Measurements from ENCODE around the gene CRACR2B. TPM values are rescaled to one million over a fixed set of nuclear protein-coding genes. Genes with fewer than 3 reads are reported as not detected.

CRACR2B gene
- 0.43 and 2.4 TPM in 2 replicates for total RNA-seq

DNA sequence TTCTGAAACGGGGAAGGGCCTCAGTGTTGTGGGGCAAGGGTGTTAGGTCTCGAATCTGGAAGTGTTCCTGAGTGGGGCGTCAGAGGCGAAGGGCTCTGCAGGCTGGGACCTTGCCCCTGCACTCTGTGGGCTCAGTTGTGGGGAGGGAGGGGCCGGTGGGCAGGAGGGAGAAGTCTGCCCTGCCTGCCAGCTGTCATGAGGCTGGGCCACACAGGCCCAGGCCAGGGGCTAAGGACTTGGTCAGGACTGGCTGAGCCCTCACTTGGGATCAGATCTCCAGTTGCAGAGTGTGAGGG, at the start of gene CRACR2B:
Gene CRACR2B (plus strand): TSS at position 23 of the 296 bp plus-strand sequence. CDS start 689 bp downstream, outside the sequence.

DNA sequence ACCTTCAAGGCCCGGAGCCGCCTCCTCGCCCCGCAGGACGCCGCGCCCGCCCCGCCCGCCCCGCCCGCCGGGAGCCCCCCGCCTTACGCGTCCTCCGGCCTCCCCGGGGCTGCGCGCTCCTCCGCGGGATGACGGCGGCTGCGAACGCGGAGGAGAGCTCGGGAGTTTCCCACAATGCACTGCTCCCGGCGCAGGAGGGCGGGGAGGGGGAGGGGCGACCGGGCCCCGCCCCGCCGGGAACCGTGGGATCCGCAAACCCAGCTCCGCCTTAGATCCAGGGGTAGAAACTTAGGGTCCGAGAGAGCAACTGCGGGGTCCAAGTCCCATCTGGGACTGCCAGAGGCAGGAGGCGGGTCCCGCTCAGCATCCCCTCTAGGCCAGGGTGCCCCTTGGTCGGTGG, 37.8 kb upstream of the CRACR2B start, which contains the start of gene CEND1:
Gene CEND1 (minus strand): TSS at position 148 of the 400 bp plus-strand sequence. CDS start 1,514 bp downstream, outside the sequence.

DNA sequence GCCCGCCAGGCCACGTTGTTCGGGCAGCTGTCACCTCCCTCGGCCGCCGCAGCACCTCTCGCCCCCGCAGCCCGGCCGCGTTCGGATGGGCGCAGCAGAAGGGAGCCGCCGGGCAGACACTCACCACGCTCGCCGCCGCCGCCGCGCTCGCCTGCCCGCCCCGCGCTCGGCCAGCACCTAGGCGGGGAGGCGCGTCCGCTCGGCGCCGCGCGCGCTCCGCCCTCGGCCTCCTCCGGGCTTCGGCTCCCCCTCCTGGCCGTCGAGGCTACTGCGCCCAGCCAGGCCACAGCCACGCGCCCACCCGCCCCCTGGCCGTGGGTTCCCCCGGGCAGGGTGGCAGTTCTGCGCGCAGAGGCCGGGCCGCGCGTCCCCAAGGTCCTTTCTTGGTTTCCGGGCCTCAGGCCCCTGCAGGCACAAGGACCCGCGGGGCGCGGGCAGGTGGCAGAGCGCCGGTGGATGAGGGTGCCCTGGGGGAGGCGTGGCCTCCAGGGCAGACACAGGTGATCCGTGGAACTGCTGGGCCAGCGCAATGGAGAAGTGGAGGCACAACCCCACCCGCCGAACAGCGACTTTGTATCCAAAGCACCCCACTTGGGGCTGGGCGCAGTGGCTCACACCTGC, 29.5 kb upstream of the CRACR2B start, which contains the start of gene SLC25A22:
Gene SLC25A22 (minus strand): TSS at position 189 of the 621 bp plus-strand sequence. CDS start 3,275 bp downstream, outside the sequence.

DNA sequence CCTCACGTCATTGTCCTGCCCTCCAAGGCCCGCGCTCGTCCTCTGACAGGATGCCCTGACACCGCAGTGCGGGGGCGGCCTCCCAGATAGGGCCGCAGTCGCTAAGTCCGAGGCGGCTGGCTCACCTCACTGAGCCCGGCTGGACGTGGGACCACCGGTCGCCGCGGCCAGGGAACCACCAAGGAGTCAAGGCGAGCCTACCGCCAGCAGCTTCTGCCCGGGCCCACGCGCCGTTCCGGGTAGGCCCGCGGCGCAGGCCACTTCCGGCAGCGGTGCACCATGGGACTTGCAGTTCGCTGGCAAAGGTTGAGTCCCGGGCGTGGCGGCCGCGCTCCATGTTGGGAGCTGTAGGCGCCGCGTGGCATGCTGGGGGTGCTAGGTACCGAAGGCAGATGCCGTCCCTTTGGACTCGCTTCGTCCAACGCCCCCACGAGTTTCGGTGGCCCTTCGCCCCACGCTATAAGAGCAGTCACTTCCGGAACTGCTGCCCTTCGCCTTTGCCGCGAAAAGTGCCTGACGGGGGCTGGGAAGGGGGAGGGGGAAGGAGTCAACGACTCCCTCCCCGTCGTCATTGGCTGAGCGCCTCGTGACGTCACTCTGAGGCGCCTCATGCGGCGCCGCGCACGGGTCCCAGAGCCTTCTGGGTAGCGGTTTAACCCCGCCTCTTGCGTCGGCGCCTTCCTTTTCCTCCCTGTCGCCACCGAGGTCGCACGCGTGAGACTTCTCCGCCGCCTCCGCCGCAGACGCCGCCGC, 18.3 kb upstream of the CRACR2B start, which contains the start of gene RPLP2:
Gene RPLP2 (plus strand): TSS at position 681 of the 753 bp plus-strand sequence. CDS start 268 bp downstream, outside the sequence.

DNA sequence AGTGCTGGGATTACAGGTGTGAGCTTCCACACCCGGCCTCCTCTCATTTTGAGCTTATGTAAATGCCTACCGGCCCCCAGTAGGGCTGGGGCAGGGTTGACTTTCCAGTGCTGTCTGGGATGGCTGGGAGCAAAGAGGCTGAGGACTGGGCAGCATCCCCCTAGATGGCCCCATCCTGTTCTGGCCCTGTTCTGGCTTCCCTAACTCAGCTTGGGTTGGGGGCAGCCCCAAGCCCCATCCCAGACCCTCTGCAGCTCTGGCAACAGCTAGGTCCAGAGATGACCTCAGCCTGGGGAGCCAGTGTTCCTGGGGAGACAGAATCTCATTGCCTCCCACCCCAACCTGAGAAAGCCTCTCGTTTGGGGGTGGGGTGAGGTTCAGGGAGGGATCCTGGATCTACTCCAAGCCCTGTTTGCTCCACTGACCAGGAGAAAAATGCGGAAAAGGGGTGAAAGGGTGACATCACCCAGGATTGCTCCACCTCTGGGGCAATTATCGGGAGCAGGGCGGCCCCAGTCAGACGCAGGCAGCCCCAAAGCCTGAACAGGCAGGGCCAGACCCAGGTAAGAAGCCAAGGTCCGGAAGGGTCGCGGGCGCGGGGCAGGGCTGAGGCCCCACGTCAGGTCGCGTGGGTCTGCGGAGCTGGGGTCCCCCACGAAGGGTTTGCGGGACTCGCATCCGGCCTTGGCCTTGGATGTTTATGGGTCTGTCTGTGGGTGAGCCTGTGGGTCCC, 9.2 kb upstream of the CRACR2B start, which contains the start of gene PNPLA2:
Gene PNPLA2 (plus strand): TSS at position 519 of the 733 bp plus-strand sequence. CDS start 805 bp downstream, outside the sequence.

DNA sequence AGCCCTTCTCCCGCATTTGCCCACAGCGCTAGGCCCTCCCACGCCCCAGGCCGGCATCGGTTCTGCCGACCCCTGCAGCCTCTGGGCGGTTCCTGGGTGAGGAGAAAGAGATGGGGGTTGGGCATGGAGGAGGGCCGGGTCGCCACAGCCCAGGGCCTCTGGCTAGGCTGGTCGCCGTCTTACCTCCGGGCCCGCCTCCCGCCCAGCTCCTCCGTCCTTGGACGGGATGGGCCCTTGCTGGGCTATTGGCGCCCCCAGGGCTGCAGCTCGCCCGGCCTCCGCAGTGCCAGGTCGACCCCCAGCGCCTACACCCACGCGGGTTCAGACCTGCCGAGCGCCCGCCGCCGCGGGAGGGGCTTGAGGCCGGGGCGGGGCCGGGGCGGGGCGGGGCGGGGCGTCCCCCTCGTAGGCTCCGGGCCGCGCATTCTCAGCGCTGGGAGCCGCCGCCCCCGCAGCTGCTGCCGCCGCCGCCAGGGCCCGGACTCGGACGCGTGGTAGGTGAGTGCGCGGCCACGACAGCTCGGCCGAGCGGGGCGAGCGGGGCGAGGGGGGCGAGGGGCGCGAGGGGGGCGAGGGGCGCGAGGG, 4.9 kb downstream of the CRACR2B start, which contains the start of gene CD151:
Gene CD151 (plus strand): TSS at position 424 of the 585 bp plus-strand sequence. CDS start 3,118 bp downstream, outside the sequence.

DNA sequence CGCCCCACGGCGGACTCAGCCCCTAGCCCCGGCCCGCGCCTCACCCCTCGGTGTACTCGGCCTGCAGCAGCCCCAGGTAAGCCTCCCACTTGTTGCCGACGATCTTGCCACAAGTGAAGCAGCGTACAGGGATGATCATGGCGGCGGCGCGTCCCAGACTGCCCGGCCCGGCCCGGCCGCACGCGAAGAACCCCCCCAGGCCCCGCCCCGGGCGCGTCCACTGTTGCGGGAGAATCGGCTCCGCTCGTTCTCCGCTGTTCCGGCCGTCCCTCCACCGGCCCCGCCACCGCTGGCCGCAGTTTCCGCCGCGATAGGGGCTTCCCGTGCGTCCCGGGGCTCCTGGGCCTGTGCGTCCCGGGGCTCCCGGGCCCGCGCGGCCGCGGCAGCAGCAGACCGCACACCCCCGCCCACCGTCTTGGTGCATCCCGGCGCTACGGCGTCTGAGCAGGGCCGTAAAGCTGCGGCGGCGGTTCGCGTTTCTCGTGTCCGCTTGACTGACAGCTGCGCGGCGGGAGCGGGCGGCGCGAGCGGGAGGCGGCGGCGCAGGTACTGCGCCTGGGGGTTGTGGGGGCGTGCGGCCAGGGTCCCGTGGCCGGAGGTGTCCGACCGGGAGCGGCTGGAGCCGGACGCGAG, 14.8 kb downstream of the CRACR2B start, which contains the start of the genes POLR2L and TSPAN4:
Gene POLR2L (minus strand): TSS at position 160 of the 633 bp plus-strand sequence. CDS start 21 bp downstream, at position 139.
Gene TSPAN4 (plus strand): TSS at position 483 of the 633 bp plus-strand sequence. CDS start 7,453 bp downstream, outside the sequence.

Other genes with a start within 250 kb of the CRACR2B start
- 4.9 and 5.8 TPM in 2 replicates for gene IRF7, start 212.0 kb upstream of the CRACR2B start, total RNA-seq
- gene CDHR5, start 203.0 kb upstream of the CRACR2B start, total RNA-seq = not detected in 2 replicates
- gene SCT, start 200.7 kb upstream of the CRACR2B start, total RNA-seq = 0.43 and 0.47 TPM in 2 replicates
- gene DRD4, start 190.7 kb upstream of the CRACR2B start, total RNA-seq = under 0.01 TPM in 1 of 2 replicates, not detected in the other
- 28.7 and 43.7 TPM in 2 replicates for gene DEAF1, start 132.7 kb upstream of the CRACR2B start, total RNA-seq
- 3.8 and 5.8 TPM in 2 replicates for gene TMEM80, start 132.1 kb upstream of the CRACR2B start, total RNA-seq
- gene EPS8L2, start 121.7 kb upstream of the CRACR2B start, total RNA-seq = 64.5 and 88.6 TPM in 2 replicates
- 127 and 174 TPM in 2 replicates for gene TALDO1, start 80.5 kb upstream of the CRACR2B start, total RNA-seq
- 20.5 and 20.8 TPM in 2 replicates for gene GATD1, start 50.4 kb upstream of the CRACR2B start, total RNA-seq
- 0.69 and 2.0 TPM in 2 replicates for gene CEND1, start 37.8 kb upstream of the CRACR2B start, total RNA-seq
- gene SLC25A22, start 29.6 kb upstream of the CRACR2B start, total RNA-seq = 11.8 and 12.5 TPM in 2 replicates
- 7.1 and 9.9 TPM in 2 replicates for gene PIDD1, start 22.7 kb upstream of the CRACR2B start, total RNA-seq
- 334 and 584 TPM in 2 replicates for gene RPLP2, start 18.0 kb upstream of the CRACR2B start, total RNA-seq
- 18.8 TPM in 2 replicates for gene PNPLA2, start 9.0 kb upstream of the CRACR2B start, total RNA-seq
- 615 and 663 TPM in 2 replicates for gene CD151, start 5.0 kb downstream of the CRACR2B start, total RNA-seq
- 324 and 475 TPM in 2 replicates for gene POLR2L, start 14.6 kb downstream of the CRACR2B start, total RNA-seq
- 130 and 162 TPM in 2 replicates for gene TSPAN4, start 14.9 kb downstream of the CRACR2B start, total RNA-seq
- gene CHID1, start 82.9 kb downstream of the CRACR2B start, total RNA-seq = 42.7 and 63.5 TPM in 2 replicates
- gene AP2A2, start 98.0 kb downstream of the CRACR2B start, total RNA-seq = 22.9 and 27.0 TPM in 2 replicates
- not detected in 2 replicates for gene MUC6, start 208.8 kb downstream of the CRACR2B start, total RNA-seq
- not detected in 2 replicates for gene MUC2, start 247.0 kb downstream of the CRACR2B start, total RNA-seq

Measured in bronchial smooth muscle cell (primary cell).